Peyer's patch (tissue), 4 donors: ENCODE measurements around the gene ADCY9.

Experiments used
- POLR2A ChIP-seq, 2 donors: fragments of 450-650 bp; IDR thresholded peaks; one replicate each; pipeline ENCODE4 v1.5.1; 2017; ENCODE audit warnings: antibody characterized with exemption in 2 of 2, mild to moderate bottlenecking in 2 of 2, moderate library complexity in 2 of 2
- TF ChIP-seq, protein P1 (sequence below), 6 experiments: fragments of 450-650 bp in 4 of 6; fragments of 200-600 bp in 2 of 6; sonication (generic) in 1 of 6; IDR thresholded peaks; one replicate each; pipeline ENCODE4 v1.5.1; 2017 to 2019; ENCODE audit warnings: antibody characterized with exemption in 6 of 6, mild to moderate bottlenecking in 3 of 6, moderate library complexity in 1 of 6

DNA sequence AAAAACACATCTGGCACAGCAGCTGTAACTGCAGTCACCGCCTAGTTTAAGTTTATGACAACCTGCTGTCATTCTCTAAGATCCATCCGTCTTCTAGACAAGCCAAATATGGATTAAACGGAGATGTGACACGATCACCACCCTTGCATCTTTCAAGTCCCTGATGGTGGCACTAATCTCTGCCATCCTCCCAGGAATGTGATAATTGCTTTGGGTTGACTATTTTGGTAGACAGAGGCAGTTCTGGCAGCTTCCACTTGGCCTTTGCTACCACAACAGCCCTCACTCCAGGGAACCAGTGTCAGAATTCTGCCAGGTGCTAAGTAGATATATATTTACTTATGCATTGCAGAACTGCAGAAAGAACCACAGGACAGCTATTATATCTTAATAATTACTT, 81.3 kb downstream of the ADCY9 start:
- TF ChIP-seq, protein P1, sequence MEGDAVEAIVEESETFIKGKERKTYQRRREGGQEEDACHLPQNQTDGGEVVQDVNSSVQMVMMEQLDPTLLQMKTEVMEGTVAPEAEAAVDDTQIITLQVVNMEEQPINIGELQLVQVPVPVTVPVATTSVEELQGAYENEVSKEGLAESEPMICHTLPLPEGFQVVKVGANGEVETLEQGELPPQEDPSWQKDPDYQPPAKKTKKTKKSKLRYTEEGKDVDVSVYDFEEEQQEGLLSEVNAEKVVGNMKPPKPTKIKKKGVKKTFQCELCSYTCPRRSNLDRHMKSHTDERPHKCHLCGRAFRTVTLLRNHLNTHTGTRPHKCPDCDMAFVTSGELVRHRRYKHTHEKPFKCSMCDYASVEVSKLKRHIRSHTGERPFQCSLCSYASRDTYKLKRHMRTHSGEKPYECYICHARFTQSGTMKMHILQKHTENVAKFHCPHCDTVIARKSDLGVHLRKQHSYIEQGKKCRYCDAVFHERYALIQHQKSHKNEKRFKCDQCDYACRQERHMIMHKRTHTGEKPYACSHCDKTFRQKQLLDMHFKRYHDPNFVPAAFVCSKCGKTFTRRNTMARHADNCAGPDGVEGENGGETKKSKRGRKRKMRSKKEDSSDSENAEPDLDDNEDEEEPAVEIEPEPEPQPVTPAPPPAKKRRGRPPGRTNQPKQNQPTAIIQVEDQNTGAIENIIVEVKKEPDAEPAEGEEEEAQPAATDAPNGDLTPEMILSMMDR (IDR thresholded peaks at IDR 0.05), result no peak
- TF ChIP-seq POLR2A (IDR thresholded peaks at IDR 0.05), result no peak
